ENCODE results near the gene TRABD2B. TPM values are rescaled to one million over a fixed set of nuclear protein-coding genes. Genes with fewer than 3 reads are reported as not detected.

The TRABD2B gene
- total RNA-seq, 1 experiment from 2014 or later, result 0.05 TPM

- H3K36me3 ChIP-seq (ENCODE audit: control insufficient read depth in 1 of 2, insufficient read depth in 2 of 2, low read length in 2 of 2), result no peaks in the 10 kb centered on the region
- ATAC-seq, result no peak
- H3K4me2 ChIP-seq (ENCODE audit: low read length), result no peak overlapping the region
- H3K27ac ChIP-seq (ENCODE audit: low read depth, low read length), result no peak overlapping the region
- DNase-seq (ENCODE audit: low read depth, low spot score), result no peak
- no peaks in the 10 kb centered on the region for H3K9me2 ChIP-seq (ENCODE audit: insufficient read depth)
- intact Hi-C loops (cut with micrococcal nuclease), result no loop called here
- ChIA-PET POLR2A (no interaction called here), CTCF (interaction anchor here (0.7 kb wide), 1 partner anchor 30 kb away, joined by 3 read pairs; the partner anchor contains the start of gene TRABD2B), RAD21 (ENCODE audit: low non-redundant PET in 1 of 2, low total read pairs in 2 of 2, uncharacterized antibody in 2 of 2, unreplicated experiment in 2 of 2) (no interaction called here)
- BruUV-seq (replicated peaks), result no TSS peak
- H2AFZ ChIP-seq (ENCODE audit: low read depth, low read length, poor library complexity, severe bottlenecking), result no peak overlapping the region
- H3K9ac ChIP-seq (ENCODE audit: low read length), result no peak overlapping the region
- H4K20me1 ChIP-seq (ENCODE audit: insufficient read depth), result no peaks in the 10 kb centered on the region
- TF ChIP-seq ZFX (IDR thresholded peaks at IDR 0.05) (no peak), ZNF274 (IDR thresholded peaks at IDR 0.05; ENCODE audit: low read depth, low read length) (no peak), ZBTB33 (IDR thresholded peaks at IDR 0.05; ENCODE audit: extremely low read depth, insufficient replicate concordance, low read length) (no peak), FOSL1 (IDR thresholded peaks at IDR 0.05; ENCODE audit: low read depth) (no peak), REST (IDR thresholded peaks at IDR 0.05; ENCODE audit: low read depth) (no peak), JUND (IDR thresholded peaks at IDR 0.05) (no peak), TCF7L2 (IDR thresholded peaks at IDR 0.05; ENCODE audit: borderline replicate concordance, extremely low read depth, insufficient read depth, insufficient read length) (no peak), CTCF (IDR thresholded peaks at IDR 0.05 in 2 of 3, conservative IDR thresholded peaks at IDR 0.05 in 1 of 3; ENCODE audit: borderline replicate concordance in 1 of 3, insufficient read depth in 1 of 3, low read depth in 2 of 3, low read length in 2 of 3) (no peak), ATF3 (IDR thresholded peaks at IDR 0.05) (no peak), CBX3 (IDR thresholded peaks at IDR 0.05; ENCODE audit: low read depth) (no peak), MAX (IDR thresholded peaks at IDR 0.05) (no peak), EZH2phosphoT487 (IDR thresholded peaks at IDR 0.05; ENCODE audit: borderline replicate concordance) (no peak), ELF1 (IDR thresholded peaks at IDR 0.05; ENCODE audit: borderline replicate concordance, low read depth) (no peak)
- H3K4me1 ChIP-seq (ENCODE audit: control insufficient read depth in 1 of 2, insufficient read depth in 2 of 2, low read length in 2 of 2), result no peaks in the 10 kb centered on the region
- peaks cover 11% of the 10 kb centered on the region; the same call in 1 of the 2 replicates for H3K27me3 ChIP-seq (ENCODE audit: insufficient read depth, low read length)
- no peaks in the 10 kb centered on the region for H3K9me3 ChIP-seq (ENCODE audit: control insufficient read depth in 1 of 2, insufficient read depth in 1 of 2, low read depth in 1 of 2, low read length in 2 of 2)
- no peaks in the 10 kb centered on the region for H3K79me2 ChIP-seq (ENCODE audit: insufficient read depth, low read length)
- no peak overlapping the region for H3K4me3 ChIP-seq (replicated peaks in 1 of 2; ENCODE audit: low read depth in 1 of 2, low read length in 2 of 2)
Observed at GRCh38 chr1:48026701-48027532, 29.7 kb upstream of the TRABD2B start.

All from HCT116 (cell line).